ENCODE measurements around the gene UNC119B.

UNC119B gene

GRCh38 chr12:120684523-120684932, 25.7 kb upstream of the UNC119B start:
- H3K9me3 Mint-ChIP-seq = no peaks in the 10 kb centered on the region
- peaks cover 33% of the 10 kb centered on the region for H3K4me1 Mint-ChIP-seq
- DNase-seq (no peak), ATAC-seq (no peak)
- peaks cover 2% of the 10 kb centered on the region for H3K36me3 Mint-ChIP-seq (ENCODE audit: low read depth)
- no peaks in the 10 kb centered on the region for H3K27me3 Mint-ChIP-seq
- no peak overlapping the region for H3K27ac Mint-ChIP-seq
- H3K4me3 Mint-ChIP-seq = no peak overlapping the region

GRCh38 chr12:120685522-120685921, 24.7 kb upstream of the UNC119B start:
- peaks cover 39% of the 10 kb centered on the region for H3K4me1 Mint-ChIP-seq
- ATAC-seq (no peak), DNase-seq (no peak)
- H3K4me3 Mint-ChIP-seq = peak overlapping the region; percentile 83
- no peaks in the 10 kb centered on the region for H3K27me3 Mint-ChIP-seq
- H3K36me3 Mint-ChIP-seq (ENCODE audit: low read depth) = peaks cover 2% of the 10 kb centered on the region
- H3K9me3 Mint-ChIP-seq = no peaks in the 10 kb centered on the region
- peak overlapping the region; percentile 90 for H3K27ac Mint-ChIP-seq

- H3K4me3 Mint-ChIP-seq = peak overlapping the region; percentile 83
- H3K27ac Mint-ChIP-seq = peak overlapping the region; percentile 90
- H3K4me1 Mint-ChIP-seq = peaks cover 42% of the 10 kb centered on the region
- peaks cover 2% of the 10 kb centered on the region for H3K36me3 Mint-ChIP-seq (ENCODE audit: low read depth)
- no peaks in the 10 kb centered on the region for H3K27me3 Mint-ChIP-seq
- DNase-seq = peak; percentile 97
- ATAC-seq = peak; percentile 88
- no peaks in the 10 kb centered on the region for H3K9me3 Mint-ChIP-seq
Observed at GRCh38 chr12:120686151-120686689, 24.0 kb upstream of the UNC119B start.

GRCh38 chr12:120686690-120687577, 23.3 kb upstream of the UNC119B start, which contains the start of gene MLEC:
TSS of gene MLEC (plus strand) at chr12:120687149. CDS start at chr12:120687297, 148 bp downstream.
- Mint-ChIP-seq H3K36me3 (ENCODE audit: low read depth) (peaks cover 2% of the 10 kb centered on the region), H3K27me3 (no peaks in the 10 kb centered on the region), H3K4me1 (peaks cover 48% of the 10 kb centered on the region), H3K4me3 (peak within 1 kb of the TSS; percentile 85), H3K27ac (peak within 1 kb of the TSS; percentile 90), H3K9me3 (no peaks in the 10 kb centered on the region)
- peak; percentile 98 for DNase-seq
- peak; percentile 86 for ATAC-seq

- peak overlapping the region; percentile 73 for H3K27ac Mint-ChIP-seq
- DNase-seq = peak; percentile 53
- H3K27me3 Mint-ChIP-seq = no peaks in the 10 kb centered on the region
- H3K9me3 Mint-ChIP-seq = no peaks in the 10 kb centered on the region
- H3K4me1 Mint-ChIP-seq = peaks cover 56% of the 10 kb centered on the region
- peak overlapping the region; percentile 85 for H3K4me3 Mint-ChIP-seq
- no peak for ATAC-seq
- H3K36me3 Mint-ChIP-seq (ENCODE audit: low read depth) = peaks cover 5% of the 10 kb centered on the region
Observed at GRCh38 chr12:120687578-120688289, 22.5 kb upstream of the UNC119B start.

GRCh38 chr12:120688527-120689071, 21.7 kb upstream of the UNC119B start:
- Mint-ChIP-seq H3K4me3 (peak overlapping the region; percentile 85), H3K27me3 (no peaks in the 10 kb centered on the region), H3K4me1 (peaks cover 59% of the 10 kb centered on the region), H3K27ac (peak overlapping the region; percentile 73), H3K36me3 (ENCODE audit: low read depth) (peaks cover 9% of the 10 kb centered on the region), H3K9me3 (no peaks in the 10 kb centered on the region)
- DNase-seq (no peak), ATAC-seq (no peak)

- Mint-ChIP-seq H3K27me3 (no peaks in the 10 kb centered on the region), H3K36me3 (ENCODE audit: low read depth) (peaks cover 13% of the 10 kb centered on the region), H3K4me3 (peak overlapping the region; percentile 85), H3K4me1 (peaks cover 57% of the 10 kb centered on the region), H3K9me3 (no peaks in the 10 kb centered on the region), H3K27ac (no peak overlapping the region)
- ATAC-seq (no peak), DNase-seq (no peak)
Observed at GRCh38 chr12:120689397-120690082, 20.7 kb upstream of the UNC119B start.

GRCh38 chr12:120690083-120690450, 20.2 kb upstream of the UNC119B start:
- Mint-ChIP-seq H3K36me3 (ENCODE audit: low read depth) (peaks cover 15% of the 10 kb centered on the region), H3K9me3 (no peaks in the 10 kb centered on the region), H3K27ac (no peak overlapping the region), H3K4me1 (peaks cover 52% of the 10 kb centered on the region), H3K4me3 (no peak overlapping the region), H3K27me3 (no peaks in the 10 kb centered on the region)
- ATAC-seq (no peak), DNase-seq (no peak)

GRCh38 chr12:120690978-120691377, 19.3 kb upstream of the UNC119B start:
- Mint-ChIP-seq H3K4me3 (no peak overlapping the region), H3K4me1 (peaks cover 47% of the 10 kb centered on the region), H3K27me3 (no peaks in the 10 kb centered on the region), H3K9me3 (no peaks in the 10 kb centered on the region), H3K27ac (no peak overlapping the region), H3K36me3 (ENCODE audit: low read depth) (peaks cover 20% of the 10 kb centered on the region)
- DNase-seq = no peak
- ATAC-seq = no peak

- Mint-ChIP-seq H3K4me3 (no peak overlapping the region), H3K36me3 (ENCODE audit: low read depth) (peaks cover 34% of the 10 kb centered on the region), H3K27ac (peak overlapping the region; percentile 36), H3K9me3 (no peaks in the 10 kb centered on the region), H3K4me1 (peaks cover 47% of the 10 kb centered on the region), H3K27me3 (no peaks in the 10 kb centered on the region)
- ATAC-seq (no peak), DNase-seq (no peak)
Observed at GRCh38 chr12:120692524-120693033, 17.7 kb upstream of the UNC119B start.

- ATAC-seq (no peak), DNase-seq (no peak)
- no peak overlapping the region for H3K27ac Mint-ChIP-seq
- H3K36me3 Mint-ChIP-seq (ENCODE audit: low read depth) = peaks cover 35% of the 10 kb centered on the region
- peaks cover 35% of the 10 kb centered on the region for H3K4me1 Mint-ChIP-seq
- H3K27me3 Mint-ChIP-seq = no peaks in the 10 kb centered on the region
- no peak overlapping the region for H3K4me3 Mint-ChIP-seq
- H3K9me3 Mint-ChIP-seq = no peaks in the 10 kb centered on the region
Observed at GRCh38 chr12:120693848-120694247, 16.4 kb upstream of the UNC119B start.

- Mint-ChIP-seq H3K4me3 (no peak overlapping the region), H3K27me3 (no peaks in the 10 kb centered on the region), H3K27ac (no peak overlapping the region), H3K9me3 (no peaks in the 10 kb centered on the region), H3K4me1 (peaks cover 12% of the 10 kb centered on the region), H3K36me3 (ENCODE audit: low read depth) (peaks cover 42% of the 10 kb centered on the region)
- no peak for ATAC-seq
- DNase-seq = no peak
Observed at GRCh38 chr12:120696626-120697025, 13.6 kb upstream of the UNC119B start.

GRCh38 chr12:120697344-120697743, 12.9 kb upstream of the UNC119B start:
- peaks cover 6% of the 10 kb centered on the region for H3K4me1 Mint-ChIP-seq
- ATAC-seq = no peak
- no peak overlapping the region for H3K4me3 Mint-ChIP-seq
- no peaks in the 10 kb centered on the region for H3K27me3 Mint-ChIP-seq
- no peak overlapping the region for H3K27ac Mint-ChIP-seq
- no peaks in the 10 kb centered on the region for H3K9me3 Mint-ChIP-seq
- DNase-seq = no peak
- H3K36me3 Mint-ChIP-seq (ENCODE audit: low read depth) = peaks cover 47% of the 10 kb centered on the region

GRCh38 chr12:120698665-120699064, 11.6 kb upstream of the UNC119B start:
- H3K4me3 Mint-ChIP-seq = no peak overlapping the region
- H3K36me3 Mint-ChIP-seq (ENCODE audit: low read depth) = peaks cover 42% of the 10 kb centered on the region
- DNase-seq (no peak), ATAC-seq (no peak)
- H3K27ac Mint-ChIP-seq = no peak overlapping the region
- H3K4me1 Mint-ChIP-seq = no peaks in the 10 kb centered on the region
- H3K9me3 Mint-ChIP-seq = no peaks in the 10 kb centered on the region
- H3K27me3 Mint-ChIP-seq = no peaks in the 10 kb centered on the region
